ENCODE measurements around the gene WDR27.

The WDR27 gene

GRCh38 chr6:169729961-169730360, 28.1 kb upstream of the WDR27 start:
- in situ Hi-C loops (cut with HindIII; ENCODE audit: low sequenced_read_pairs), result no loop called here
- no peak for DNase-seq (ENCODE audit: low read depth)
- no peak overlapping the region for H3K4me3 ChIP-seq (ENCODE audit: low read depth, low read length)
- no peak for TF ChIP-seq CTCF (IDR thresholded peaks at IDR 0.05; ENCODE audit: low read depth, low read length, missing control alignments)

GRCh38 chr6:169726963-169727362, 25.1 kb upstream of the WDR27 start:
- H3K4me3 ChIP-seq (ENCODE audit: low read depth, low read length), result no peak overlapping the region
- no peak for DNase-seq (ENCODE audit: low read depth)
- no peak for TF ChIP-seq CTCF (IDR thresholded peaks at IDR 0.05; ENCODE audit: low read depth, low read length, missing control alignments)
- in situ Hi-C loops (cut with HindIII; ENCODE audit: low sequenced_read_pairs), result no loop called here

GRCh38 chr6:169726049-169726400, 24.2 kb upstream of the WDR27 start:
- in situ Hi-C loops (cut with HindIII; ENCODE audit: low sequenced_read_pairs), result no loop called here
- no peak for TF ChIP-seq CTCF (IDR thresholded peaks at IDR 0.05; ENCODE audit: low read depth, low read length, missing control alignments)

GRCh38 chr6:169725125-169726048, 23.6 kb upstream of the WDR27 start:
- no peak for DNase-seq (ENCODE audit: low read depth)
- no peak for TF ChIP-seq CTCF (IDR thresholded peaks at IDR 0.05; ENCODE audit: low read depth, low read length, missing control alignments)
- H3K4me3 ChIP-seq (ENCODE audit: low read depth, low read length), result peak overlapping the region; percentile 52
- in situ Hi-C loops (cut with HindIII; ENCODE audit: low sequenced_read_pairs), result no loop called here

More at GRCh38 chr6:169726049-169726400, 24.2 kb upstream of the WDR27 start:
- DNase-seq (ENCODE audit: low read depth), result no peak
- no peak overlapping the region for H3K4me3 ChIP-seq (ENCODE audit: low read depth, low read length)

- no peak for TF ChIP-seq CTCF (IDR thresholded peaks at IDR 0.05; ENCODE audit: low read depth, low read length, missing control alignments)
- no peak for DNase-seq (ENCODE audit: low read depth)
- H3K4me3 ChIP-seq (ENCODE audit: low read depth, low read length), result peak within 1 kb of the TSS; percentile 72
- in situ Hi-C loops (cut with HindIII; ENCODE audit: low sequenced_read_pairs), result no loop called here
These were observed 22.8 kb upstream of the WDR27 start, which contains the start of gene PHF10 for GRCh38 chr6:169724494-169725124. Gene PHF10, minus strand, starts transcription at chr6:169724500. Its CDS starts 569 bp downstream, at chr6:169723931.

GRCh38 chr6:169723991-169724493, 22.2 kb upstream of the WDR27 start:
- in situ Hi-C loops (cut with HindIII; ENCODE audit: low sequenced_read_pairs), result no loop called here
- H3K4me3 ChIP-seq (ENCODE audit: low read depth, low read length), result peak overlapping the region; percentile 27
- no peak for TF ChIP-seq CTCF (IDR thresholded peaks at IDR 0.05; ENCODE audit: low read depth, low read length, missing control alignments)
- no peak for DNase-seq (ENCODE audit: low read depth)
